Cardiac fibroblast (primary cell): ENCODE results near the gene HSPA4.
A peak's percentile ranks its signal among the peaks of the same experiment; 100 is the strongest.

Experiments
- DNase-seq, 2 donors: peaks; one replicate each; pipeline versions ENCODE4 v3.0.0 to v3.0.0-alpha.2; 2010; ENCODE audit warnings: low read depth in 2 of 2
- H3K4me3 ChIP-seq, 2 donors: replicated peaks in 1 of 2; 1 replicate in 1 of 2; 2 replicates in 1 of 2; pipeline ENCODE4 v1.5.1; 2011; ENCODE audit warnings: low read depth in 2 of 2, low read length in 2 of 2, mild to moderate bottlenecking in 2 of 2, moderate library complexity in 1 of 2
- CTCF ChIP-seq: IDR thresholded peaks from one replicate; pipeline ENCODE4 v1.5.1; 2011; ENCODE audit warnings: low read depth, mild to moderate bottlenecking, low read length, inconsistent platforms

HSPA4 gene

GRCh38 chr5:133062276-133062675 lies 10.5 kb downstream of the HSPA4 start:
- TF ChIP-seq CTCF = no peak
- no peak for DNase-seq
- H3K4me3 ChIP-seq = no peak overlapping the region

- no peak overlapping the region for H3K4me3 ChIP-seq
- DNase-seq = peak in 1 of 2 donors; percentile 23
- TF ChIP-seq CTCF = no peak
These were observed 12.2 kb downstream of the HSPA4 start for GRCh38 chr5:133063965-133064364.

GRCh38 chr5:133065471-133065870 lies 13.7 kb downstream of the HSPA4 start:
- TF ChIP-seq CTCF = no peak
- no peak for DNase-seq
- no peak overlapping the region for H3K4me3 ChIP-seq

- no peak overlapping the region for H3K4me3 ChIP-seq
- TF ChIP-seq CTCF = no peak
- DNase-seq = no peak
These were observed 14.2 kb downstream of the HSPA4 start for GRCh38 chr5:133066045-133066444.

- no peak for TF ChIP-seq CTCF
- DNase-seq = no peak
- H3K4me3 ChIP-seq = no peak overlapping the region
These were observed 20.2 kb downstream of the HSPA4 start for GRCh38 chr5:133072021-133072420.

GRCh38 chr5:133075572-133076536 lies 24.0 kb downstream of the HSPA4 start:
- H3K4me3 ChIP-seq = no peak overlapping the region
- peak in 1 of 2 donors; percentile 25 for DNase-seq
- no peak for TF ChIP-seq CTCF

- no peak overlapping the region for H3K4me3 ChIP-seq
- DNase-seq = peak; percentile 2 to 21
- TF ChIP-seq CTCF = no peak
These were observed 27.2 kb downstream of the HSPA4 start for GRCh38 chr5:133079048-133079447.
